Gastroesophageal sphincter (tissue), 3 donors: ENCODE data around the gene MOB1B.

Experiments
- CTCF ChIP-seq, 4 experiments: fragments of 200-600 bp in 2 of 4; fragments of 450-650 bp in 2 of 4; sonication (generic) in 1 of 4; IDR thresholded peaks; one replicate each; pipeline ENCODE4 v1.5.1; 2017 to 2019; ENCODE audit warnings: antibody characterized with exemption in 4 of 4, mild to moderate bottlenecking in 2 of 4, moderate library complexity in 2 of 4
- POLR2AphosphoS5 ChIP-seq: sonication (generic); formaldehyde crosslinking; IDR thresholded peaks from one replicate; pipeline ENCODE4 v1.6.1; 2017; ENCODE audit warnings: antibody characterized with exemption

DNA sequence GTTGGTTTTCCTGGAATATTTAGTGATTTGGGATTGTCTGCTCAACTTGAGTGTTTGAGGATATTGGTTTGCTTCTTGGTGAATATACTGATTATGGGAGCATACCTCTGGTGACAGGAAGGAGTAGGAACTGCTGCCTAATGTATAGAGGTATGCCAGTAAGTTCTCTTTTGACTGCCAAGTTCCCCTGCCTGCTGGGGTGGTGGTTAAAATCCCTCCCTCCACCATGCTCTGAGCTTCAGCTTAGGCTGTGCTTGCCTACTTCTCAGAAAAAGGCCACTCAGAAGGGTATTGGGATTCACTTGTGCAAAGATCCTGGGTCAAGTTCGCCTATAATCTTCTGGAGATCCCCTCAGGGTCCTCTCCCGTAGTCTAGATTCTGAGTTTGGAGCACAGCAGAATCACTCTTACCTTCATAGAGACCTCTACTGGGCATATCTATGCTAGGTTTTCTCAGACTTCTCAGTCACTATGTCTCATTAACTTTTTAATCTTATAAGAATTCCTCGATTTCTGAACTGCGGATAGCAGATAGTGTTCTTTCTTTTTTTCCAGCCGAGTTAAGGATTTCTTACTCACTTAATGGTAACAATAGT is 46.6 kb downstream of the MOB1B start:
- TF ChIP-seq CTCF (IDR thresholded peaks at IDR 0.05) (no peak), POLR2AphosphoS5 (no peak)
